Right kidney (tissue), 1 donor: ENCODE results near the gene ARHGAP9.
"Not testable (repeated sequence)": the region's sequence is repeated elsewhere in the genome, so short reads cannot be mapped to it uniquely, and the experiment has no call there.

ENCODE experiments used
- DNase-seq: peaks from one replicate; pipeline ENCODE4 v3.0.0-alpha.2; 2016

ARHGAP9 gene

DNA sequence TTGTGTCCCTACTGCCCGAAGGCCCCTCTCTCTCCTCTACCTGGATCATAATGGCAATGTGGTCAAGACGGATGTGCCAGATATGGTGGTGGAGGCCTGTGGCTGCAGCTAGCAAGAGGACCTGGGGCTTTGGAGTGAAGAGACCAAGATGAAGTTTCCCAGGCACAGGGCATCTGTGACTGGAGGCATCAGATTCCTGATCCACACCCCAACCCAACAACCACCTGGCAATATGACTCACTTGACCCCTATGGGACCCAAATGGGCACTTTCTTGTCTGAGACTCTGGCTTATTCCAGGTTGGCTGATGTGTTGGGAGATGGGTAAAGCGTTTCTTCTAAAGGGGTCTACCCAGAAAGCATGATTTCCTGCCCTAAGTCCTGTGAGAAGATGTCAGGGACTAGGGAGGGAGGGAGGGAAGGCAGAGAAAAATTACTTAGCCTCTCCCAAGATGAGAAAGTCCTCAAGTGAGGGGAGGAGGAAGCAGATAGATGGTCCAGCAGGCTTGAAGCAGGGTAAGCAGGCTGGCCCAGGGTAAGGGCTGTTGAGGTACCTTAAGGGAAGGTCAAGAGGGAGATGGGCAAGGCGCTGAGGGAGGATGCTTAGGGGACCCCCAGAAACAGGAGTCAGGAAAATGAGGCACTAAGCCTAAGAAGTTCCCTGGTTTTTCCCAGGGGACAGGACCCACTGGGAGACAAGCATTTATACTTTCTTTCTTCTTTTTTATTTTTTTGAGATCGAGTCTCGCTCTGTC is 22.8 kb downstream of the ARHGAP9 start:
- DNase-seq = no peak

DNA sequence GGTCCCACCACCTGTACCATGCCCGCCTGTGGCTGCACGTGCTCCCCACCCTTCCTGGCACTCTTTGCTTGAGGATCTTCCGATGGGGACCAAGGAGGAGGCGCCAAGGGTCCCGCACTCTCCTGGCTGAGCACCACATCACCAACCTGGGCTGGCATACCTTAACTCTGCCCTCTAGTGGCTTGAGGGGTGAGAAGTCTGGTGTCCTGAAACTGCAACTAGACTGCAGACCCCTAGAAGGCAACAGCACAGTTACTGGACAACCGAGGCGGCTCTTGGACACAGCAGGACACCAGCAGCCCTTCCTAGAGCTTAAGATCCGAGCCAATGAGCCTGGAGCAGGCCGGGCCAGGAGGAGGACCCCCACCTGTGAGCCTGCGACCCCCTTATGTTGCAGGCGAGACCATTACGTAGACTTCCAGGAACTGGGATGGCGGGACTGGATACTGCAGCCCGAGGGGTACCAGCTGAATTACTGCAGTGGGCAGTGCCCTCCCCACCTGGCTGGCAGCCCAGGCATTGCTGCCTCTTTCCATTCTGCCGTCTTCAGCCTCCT is 23.4 kb downstream of the ARHGAP9 start:
- peak; percentile 56 for DNase-seq

DNA sequence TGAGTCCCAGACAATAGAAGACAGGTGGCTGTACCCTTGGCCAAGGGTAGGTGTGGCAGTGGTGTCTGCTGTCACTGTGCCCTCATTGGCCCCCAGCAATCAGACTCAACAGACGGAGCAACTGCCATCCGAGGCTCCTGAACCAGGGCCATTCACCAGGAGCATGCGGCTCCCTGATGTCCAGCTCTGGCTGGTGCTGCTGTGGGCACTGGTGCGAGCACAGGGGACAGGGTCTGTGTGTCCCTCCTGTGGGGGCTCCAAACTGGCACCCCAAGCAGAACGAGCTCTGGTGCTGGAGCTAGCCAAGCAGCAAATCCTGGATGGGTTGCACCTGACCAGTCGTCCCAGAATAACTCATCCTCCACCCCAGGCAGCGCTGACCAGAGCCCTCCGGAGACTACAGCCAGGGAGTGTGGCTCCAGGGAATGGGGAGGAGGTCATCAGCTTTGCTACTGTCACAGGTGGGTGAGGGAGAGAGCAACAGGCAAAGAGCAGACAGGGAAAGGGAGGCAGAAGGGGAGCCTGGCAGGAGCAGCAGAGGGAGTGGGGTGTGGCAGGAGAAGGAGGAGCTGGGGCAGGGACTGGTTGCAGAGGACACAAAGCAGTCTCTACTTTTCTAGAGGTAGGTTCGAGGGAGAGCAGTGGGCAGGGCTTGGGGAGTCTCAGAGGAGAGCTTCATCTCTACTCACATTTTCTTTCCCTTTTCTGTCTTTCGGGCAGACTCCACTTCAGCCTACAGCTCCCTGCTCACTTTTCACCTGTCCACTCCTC is 24.1 kb downstream of the ARHGAP9 start:
- no peak for DNase-seq

DNA sequence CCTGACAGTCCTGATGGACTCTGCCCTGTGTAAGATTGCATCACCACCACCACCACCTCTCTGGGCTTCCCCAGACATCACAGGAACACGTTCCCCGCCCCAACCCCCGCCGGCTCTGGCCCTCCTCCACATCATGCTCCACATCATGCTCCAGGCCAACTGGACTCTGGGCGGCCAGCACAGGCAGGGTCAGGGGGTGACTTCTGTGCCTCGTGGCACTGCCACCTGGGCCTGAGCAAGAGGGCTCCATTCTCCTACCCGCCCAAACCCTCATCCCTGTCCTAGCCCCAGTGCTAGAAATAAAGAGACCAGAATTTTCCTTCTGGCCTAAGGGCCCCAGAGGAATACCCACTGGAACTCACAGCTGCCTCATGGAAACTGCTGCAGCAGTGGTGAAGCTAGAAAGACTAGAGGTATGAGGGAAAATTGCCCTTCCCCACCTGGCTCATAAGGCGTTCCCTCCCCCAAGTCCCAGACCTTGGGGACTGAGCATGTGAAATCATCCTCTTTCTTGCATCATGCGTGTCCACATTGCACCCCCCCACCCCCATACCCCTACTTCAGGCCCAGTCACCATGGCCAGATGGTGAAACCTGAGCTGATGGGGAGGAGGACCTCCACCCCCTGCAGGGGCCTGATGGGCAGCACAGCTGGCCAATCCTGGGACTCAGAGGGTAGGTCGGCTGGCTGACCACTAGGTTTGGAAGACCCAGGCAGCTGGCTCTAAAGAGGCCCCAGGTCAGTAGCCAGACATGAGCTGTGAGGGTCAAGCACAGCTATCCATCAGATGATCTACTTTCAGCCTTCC is 24.9 kb downstream of the ARHGAP9 start, which contains the start of gene INHBE:
Gene INHBE, plus strand, starts transcription at position 742 of the 808 bp plus-strand sequence. CDS start 230 bp downstream, outside the sequence.
- DNase-seq = no peak

DNA sequence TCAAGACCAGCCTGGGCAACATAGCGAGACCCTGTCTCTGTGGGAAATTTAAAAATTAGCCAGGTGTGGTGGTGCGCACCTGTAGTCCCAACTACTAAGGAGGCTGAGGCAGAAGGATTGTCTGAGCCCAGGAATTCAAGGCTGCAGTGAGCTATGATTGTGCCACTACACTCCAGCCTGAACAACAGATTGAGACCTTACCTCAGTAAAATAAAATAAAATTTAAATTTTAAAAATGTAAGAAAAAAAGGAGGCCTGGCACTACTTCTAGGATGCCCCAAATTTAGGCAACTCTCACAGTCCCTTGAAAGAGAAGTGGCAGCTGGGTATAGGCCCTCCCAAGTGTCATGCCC is 25.5 kb downstream of the ARHGAP9 start:
- no peak for DNase-seq

DNA sequence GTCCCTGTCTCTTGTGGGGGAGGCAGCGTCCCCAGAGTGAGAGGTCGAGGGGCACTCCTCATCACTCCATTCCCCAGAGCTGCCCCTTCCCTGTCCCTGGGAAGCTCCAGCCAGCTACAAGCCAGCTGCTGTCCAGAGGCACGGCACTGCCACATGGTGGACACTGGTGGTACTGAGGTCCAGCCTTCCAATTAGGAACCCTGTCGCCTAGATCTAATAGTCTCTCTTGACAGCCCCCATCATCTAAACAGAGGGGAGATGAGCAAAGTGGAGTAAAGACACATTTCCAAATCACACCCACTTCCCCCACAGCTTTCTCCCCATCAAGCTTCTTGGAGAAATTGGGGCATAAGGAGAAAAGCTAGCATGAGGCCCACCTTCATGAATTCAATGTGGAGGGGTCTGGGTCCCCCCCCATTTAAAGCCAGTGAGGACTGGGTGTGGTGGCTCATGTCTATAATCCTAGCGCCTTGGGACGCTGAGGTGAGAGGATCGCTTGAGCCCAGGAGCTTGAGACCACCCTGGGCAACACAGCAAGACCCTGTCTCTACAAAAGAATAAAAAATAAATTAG is 26.6 kb downstream of the ARHGAP9 start:
- DNase-seq = peak; percentile 63

DNA sequence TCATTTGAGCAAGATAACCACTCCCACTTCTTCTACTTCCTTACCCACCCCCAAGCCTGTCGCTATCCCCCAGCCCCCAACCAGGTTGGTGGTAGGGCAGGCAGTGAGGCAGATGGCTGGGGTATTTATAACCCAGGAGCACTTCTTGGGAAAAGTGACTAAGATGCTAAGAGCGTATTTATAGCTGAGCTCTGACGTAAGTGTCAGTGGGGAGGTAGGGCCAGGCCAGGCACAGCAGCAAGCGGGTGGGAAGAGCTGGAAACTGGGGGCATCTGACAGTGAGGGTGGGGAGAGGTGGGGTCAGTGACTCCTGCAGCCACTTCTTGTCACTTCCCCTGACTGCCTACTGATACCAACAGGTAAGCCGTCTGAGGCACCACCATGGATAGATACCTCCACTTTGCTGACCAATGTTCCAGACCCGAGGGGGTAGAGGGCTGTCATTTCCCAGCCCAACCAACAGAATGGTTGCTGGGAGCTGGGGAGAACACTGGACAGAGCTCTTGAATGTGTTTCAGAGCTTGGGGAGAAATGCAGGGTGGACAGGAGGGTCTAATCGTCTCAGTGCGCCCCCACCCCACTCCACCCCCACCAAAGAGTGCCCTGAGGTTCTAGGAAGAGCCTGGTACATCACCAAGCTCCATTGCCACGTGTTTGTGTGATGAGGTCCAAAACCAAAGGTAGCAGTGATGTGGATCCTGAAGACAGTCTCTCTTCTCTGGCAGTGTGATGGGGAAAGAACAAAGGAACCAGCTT is 27.3 kb downstream of the ARHGAP9 start:
- no peak for DNase-seq

DNA sequence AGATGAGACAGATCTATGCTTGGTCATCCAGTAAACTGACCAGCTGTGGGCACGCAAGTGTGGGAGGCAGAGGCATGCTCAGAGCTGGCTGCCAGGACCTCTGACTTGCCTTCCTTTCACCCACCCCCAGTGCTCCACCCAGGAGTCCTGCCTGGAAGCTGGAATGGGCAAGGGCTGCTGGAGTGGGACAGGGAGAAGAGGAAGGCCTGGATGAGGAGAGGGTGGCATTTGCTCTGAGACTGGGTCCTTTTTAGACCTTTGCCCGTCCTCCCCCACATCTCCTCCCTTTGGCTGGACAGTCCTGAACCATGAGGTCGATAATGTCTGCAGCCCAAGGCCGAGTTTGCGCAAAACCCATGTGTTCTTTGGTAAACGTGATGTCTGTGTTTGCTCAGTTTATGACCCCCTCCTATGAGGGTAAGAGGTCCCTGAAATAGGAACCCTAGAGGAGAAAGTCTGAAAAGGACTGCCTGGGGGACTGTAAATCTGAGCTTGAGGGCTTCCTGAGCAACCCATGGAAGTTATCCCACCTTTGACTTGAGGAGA is 28.4 kb downstream of the ARHGAP9 start:
- no peak for DNase-seq

DNA sequence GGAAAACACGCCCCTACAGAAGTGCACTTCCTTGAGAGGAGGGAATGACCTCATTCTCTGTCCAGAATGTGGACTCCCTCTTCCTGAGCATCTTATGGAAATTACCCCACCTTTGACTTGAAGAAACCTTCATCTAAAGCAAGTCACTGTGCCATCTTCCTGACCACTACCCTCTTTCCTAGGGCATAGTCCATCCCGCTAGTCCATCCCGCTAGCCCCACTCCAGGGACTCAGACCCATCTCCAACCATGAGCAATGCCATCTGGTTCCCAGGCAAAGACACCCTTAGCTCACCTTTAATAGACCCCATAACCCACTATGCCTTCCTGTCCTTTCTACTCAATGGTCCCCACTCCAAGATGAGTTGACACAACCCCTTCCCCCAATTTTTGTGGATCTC is 29.6 kb downstream of the ARHGAP9 start:
- no peak for DNase-seq

DNA sequence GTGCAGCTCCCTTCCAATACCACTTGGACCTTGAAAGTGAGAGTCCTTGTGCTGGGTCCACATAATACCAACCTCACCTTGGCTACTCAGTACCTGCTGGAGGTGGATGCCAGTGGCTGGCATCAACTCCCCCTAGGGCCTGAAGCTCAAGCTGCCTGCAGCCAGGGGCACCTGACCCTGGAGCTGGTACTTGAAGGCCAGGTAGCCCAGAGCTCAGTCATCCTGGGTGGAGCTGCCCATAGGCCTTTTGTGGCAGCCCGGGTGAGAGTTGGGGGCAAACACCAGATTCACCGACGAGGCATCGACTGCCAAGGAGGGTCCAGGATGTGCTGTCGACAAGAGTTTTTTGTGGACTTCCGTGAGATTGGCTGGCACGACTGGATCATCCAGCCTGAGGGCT is 30.3 kb downstream of the ARHGAP9 start:
- no peak for DNase-seq

DNA sequence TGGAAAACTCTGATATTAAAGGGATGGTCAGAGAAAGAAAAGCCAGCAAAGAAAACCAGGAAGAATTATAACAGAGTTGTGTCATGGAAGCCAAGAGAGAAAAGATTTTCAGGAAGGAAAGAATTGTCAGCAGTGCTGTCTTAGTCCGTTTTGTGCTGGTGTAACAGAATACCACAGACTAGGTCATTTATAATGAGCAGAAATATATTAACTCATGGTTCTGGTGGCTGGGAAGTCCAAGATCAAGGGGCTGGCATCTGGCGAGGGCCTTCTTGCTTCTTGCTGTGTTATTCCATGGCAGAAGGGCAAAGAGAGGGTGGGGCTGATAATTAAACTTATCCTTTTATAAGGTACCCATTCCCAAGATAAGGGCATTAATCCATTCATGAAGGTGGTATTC is 31.0 kb downstream of the ARHGAP9 start:
- DNase-seq = no peak

DNA sequence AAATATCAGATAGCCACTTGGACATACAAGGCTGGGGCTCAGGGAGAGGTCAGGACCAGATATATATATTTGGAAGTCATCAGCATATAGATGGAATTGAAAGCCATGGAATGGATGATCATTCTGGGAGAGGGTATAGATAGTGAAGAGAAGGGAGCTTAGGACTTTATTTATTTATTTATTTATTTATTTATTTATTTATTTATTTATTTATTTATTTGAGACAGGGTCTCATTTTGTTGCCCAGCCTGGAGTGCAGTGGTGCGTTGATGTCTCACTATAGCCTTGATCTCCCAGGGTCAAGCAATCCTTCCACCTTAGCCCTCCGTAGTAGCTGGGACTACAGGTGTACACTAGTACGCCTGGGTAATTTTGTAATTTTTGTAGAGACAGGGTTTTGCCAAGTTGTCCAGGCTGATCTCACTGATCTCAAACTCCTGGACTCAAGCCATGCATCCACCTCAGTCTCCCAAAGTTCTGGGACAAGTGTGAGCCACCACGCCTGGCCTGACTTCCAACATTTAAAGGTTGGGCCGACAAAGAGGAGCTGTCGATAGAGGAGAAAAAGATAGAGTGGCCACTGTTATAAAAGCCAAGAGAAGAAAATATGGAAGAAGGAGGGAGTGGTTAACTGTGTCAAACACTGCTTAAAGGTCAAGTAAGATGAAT is 33.2 kb downstream of the ARHGAP9 start:
- DNase-seq = no peak

DNA sequence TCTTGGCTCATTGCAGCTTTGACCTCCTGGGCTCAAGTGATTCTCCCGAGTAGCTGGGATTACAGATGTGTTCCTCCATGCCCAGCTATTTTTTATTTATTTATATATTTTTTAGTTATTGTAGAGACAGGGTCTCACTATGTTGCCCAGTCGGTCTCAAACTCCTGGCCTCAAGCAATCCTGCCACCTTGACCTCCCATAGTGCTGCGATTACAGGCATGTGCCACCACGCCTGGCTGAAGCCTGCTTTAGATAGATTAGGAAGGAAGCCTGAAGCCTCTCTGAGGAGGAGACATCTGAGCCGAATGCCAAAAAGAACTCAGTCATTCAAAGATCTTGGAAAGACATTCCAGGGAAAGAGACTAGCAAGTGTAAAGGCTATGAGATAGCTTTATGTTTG is 34.9 kb downstream of the ARHGAP9 start:
- no peak for DNase-seq

DNA sequence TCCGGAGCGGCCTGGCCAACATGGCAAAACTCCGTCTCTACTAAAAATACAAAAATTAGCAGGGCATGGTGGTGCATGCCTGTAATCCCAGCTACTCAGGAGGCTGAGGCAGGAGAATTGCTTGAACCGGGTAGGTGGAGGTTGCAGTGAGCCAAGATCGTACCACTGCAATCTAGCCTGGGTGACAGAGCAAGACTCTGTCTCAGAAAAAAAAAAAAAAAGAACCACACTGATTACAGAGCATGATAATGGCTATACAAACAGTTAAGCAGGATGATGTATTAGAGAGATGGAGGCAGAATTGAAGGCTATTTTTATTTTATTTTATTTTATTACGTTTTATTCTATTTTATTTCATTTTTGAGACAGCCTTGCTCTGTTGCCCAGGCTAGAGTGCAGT is 35.3 kb downstream of the ARHGAP9 start:
- not testable (repeated sequence) for DNase-seq

DNA sequence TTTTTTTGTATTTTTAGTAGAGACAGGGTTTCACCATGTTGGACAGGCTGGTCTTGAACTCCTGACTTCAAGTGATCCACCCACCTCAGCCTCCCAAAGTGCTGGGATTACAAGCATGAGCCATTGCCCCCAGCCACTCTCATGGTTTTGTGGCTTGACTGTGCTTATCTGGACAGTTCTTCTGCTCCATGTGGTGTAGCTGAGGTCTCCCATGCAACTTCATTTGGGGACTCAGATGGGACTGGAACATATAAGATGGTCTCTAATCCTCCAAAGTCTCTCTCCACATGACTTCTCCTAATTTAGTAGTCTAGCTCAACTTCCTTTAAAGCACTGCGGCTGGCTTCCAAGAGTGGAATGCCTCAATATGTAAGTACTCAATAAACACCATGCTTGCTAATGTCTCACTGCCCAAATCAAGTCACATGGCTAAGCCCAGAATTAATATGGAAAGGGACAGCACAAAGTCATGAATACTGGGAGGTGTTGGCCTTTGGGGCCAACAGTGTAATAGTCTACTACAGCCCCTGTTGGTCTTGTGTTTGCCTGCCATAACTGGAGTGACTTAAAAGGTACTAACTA is 37.7 kb downstream of the ARHGAP9 start:
- DNase-seq = no peak

DNA sequence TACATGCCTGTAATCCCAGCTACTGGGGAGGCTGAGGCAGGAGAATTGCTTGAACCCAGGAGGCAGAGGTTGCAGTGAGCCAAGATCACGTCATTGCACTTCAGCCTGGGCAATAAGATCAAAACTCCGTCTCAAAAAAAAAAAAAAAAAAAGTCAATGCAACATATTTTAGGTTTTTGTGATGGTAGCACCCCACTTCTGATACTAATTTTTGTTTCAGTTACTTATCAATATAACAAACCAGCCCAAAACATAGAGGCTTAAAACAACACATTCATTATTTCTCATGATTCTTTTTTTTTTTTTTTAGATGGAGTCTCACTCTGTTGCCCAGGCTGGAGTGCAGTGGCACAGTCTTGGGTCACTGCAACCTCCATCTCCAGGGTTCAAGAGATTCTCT is 38.3 kb downstream of the ARHGAP9 start:
- DNase-seq = not testable (repeated sequence)

DNA sequence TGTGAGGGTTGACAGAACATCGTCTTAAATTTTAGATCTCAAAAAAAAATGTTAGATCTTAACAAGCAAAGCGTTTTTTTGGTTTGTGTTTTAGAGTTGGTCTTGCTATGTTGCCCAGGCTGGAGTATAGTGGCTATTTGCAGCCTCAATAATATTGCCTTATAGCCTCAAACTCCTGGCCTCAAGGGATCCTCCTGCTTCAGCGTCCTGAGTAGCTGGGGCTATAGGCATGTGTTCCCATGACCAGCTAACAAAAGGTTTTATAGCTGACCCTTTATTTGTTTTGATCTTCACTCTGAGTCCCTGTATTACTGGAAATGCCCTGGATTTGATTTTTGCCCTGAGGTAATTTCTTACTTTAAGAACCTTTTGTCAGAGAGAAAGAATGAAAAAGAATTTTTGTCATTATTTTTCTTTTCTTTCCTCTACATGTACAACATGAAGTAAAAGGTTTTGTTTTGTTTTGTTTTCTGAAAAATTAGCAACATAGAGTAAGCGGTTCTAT is 39.9 kb downstream of the ARHGAP9 start:
- DNase-seq = no peak

DNA sequence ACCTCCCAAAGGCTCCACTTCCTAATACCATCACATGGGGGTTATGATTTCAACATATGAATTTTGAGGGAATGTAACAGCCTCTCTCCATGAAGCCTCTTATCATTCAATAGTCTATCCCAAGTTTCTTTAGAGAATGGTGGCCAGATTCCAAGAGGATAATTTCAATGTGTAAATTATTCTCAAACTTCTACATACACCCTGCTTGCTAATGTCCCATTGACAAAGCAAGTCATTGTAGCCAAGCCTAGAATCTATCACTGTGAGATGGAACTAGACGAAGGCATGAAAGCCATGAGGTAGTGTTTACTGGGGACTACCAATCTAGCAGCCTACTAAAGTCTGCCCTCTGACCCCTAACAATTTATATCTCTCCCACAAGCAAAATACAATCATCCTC is 41.3 kb downstream of the ARHGAP9 start:
- DNase-seq = no peak

DNA sequence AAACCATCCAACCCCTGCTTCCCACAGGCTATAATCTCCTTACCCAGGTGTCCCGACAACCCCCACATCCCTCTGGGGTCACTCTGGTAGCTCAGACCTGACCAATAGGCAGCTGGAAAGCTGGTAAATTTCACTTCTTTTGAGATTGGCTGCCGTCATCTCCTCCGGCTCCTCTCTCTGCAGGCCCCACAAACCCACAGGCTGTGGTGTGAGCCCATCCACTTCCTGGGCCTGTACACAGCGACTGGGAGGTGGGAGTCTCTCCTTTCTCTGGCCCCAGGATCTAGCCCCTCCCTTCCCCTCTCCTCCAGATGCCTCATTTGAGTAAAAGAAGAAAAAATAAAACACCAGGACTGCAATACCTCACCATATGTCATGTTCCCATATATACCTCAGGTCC is 44.4 kb downstream of the ARHGAP9 start:
- no peak for DNase-seq
